Measurements from ENCODE around the gene ZBTB5.
"Not testable (repeated sequence)": the region's sequence is repeated elsewhere in the genome, so short reads cannot be mapped to it uniquely, and the experiment has no call there.

Gene ZBTB5

GRCh38 chr9:37465249-37466036 is at the start of gene ZBTB5:
TSS of gene ZBTB5 (minus strand) at chr9:37465450. CDS start at chr9:37442551, 22,899 bp downstream.
- DNase-seq (ENCODE audit: low spot score): peak; percentile 99

GRCh38 chr9:37514999-37515398 is 49.7 kb upstream of the ZBTB5 start:
- DNase-seq (ENCODE audit: low spot score): no peak

GRCh38 chr9:37514415-37514814 is 49.2 kb upstream of the ZBTB5 start:
- not testable (repeated sequence) for DNase-seq (ENCODE audit: low spot score)

- peak; percentile 35 for DNase-seq (ENCODE audit: low spot score)
These were observed 47.2 kb upstream of the ZBTB5 start for GRCh38 chr9:37512437-37512836.

GRCh38 chr9:37511016-37512010 is 46.1 kb upstream of the ZBTB5 start:
- no peak for DNase-seq (ENCODE audit: low spot score)

- not testable (repeated sequence) for DNase-seq (ENCODE audit: low spot score)
These were observed 44.8 kb upstream of the ZBTB5 start for GRCh38 chr9:37510053-37510452.

- DNase-seq (ENCODE audit: low spot score): no peak
These were observed 44.3 kb upstream of the ZBTB5 start for GRCh38 chr9:37509536-37509935.

- peak; percentile 23 for DNase-seq (ENCODE audit: low spot score)
These were observed 43.6 kb upstream of the ZBTB5 start for GRCh38 chr9:37508834-37509206.

GRCh38 chr9:37508135-37508833 is 43.0 kb upstream of the ZBTB5 start:
- no peak for DNase-seq (ENCODE audit: low spot score)

GRCh38 chr9:37507566-37508134 is 42.4 kb upstream of the ZBTB5 start:
- no peak for DNase-seq (ENCODE audit: low spot score)

- no peak for DNase-seq (ENCODE audit: low spot score)
These were observed 39.4 kb upstream of the ZBTB5 start for GRCh38 chr9:37504605-37505004.

GRCh38 chr9:37503736-37504135 is 38.5 kb upstream of the ZBTB5 start:
- DNase-seq (ENCODE audit: low spot score): peak; percentile 47

- no peak for DNase-seq (ENCODE audit: low spot score)
These were observed 36.8 kb upstream of the ZBTB5 start for GRCh38 chr9:37501957-37502596.

- DNase-seq (ENCODE audit: low spot score): no peak
These were observed 34.0 kb upstream of the ZBTB5 start for GRCh38 chr9:37499297-37499696.

GRCh38 chr9:37498457-37498856 is 33.2 kb upstream of the ZBTB5 start:
- DNase-seq (ENCODE audit: low spot score): no peak

GRCh38 chr9:37497320-37497719 is 32.1 kb upstream of the ZBTB5 start:
- DNase-seq (ENCODE audit: low spot score): no peak

- no peak for DNase-seq (ENCODE audit: low spot score)
These were observed 30.8 kb upstream of the ZBTB5 start for GRCh38 chr9:37496020-37496419.

- no peak for DNase-seq (ENCODE audit: low spot score)
These were observed 30.3 kb upstream of the ZBTB5 start for GRCh38 chr9:37495571-37495970.

GRCh38 chr9:37491939-37492338 is 26.7 kb upstream of the ZBTB5 start:
- no peak for DNase-seq (ENCODE audit: low spot score)

- no peak for DNase-seq (ENCODE audit: low spot score)
These were observed 21.6 kb upstream of the ZBTB5 start for GRCh38 chr9:37486616-37487548.
